Heart left ventricle (tissue), 13 donors: ENCODE results near the gene ZFYVE19.

ENCODE experiments used
- POLR2A ChIP-seq, 2 donors: fragments of 450-650 bp; IDR thresholded peaks; one replicate each; pipeline ENCODE4 v1.6.1; 2017; ENCODE audit warnings: antibody characterized with exemption in 2 of 2, mild to moderate bottlenecking in 2 of 2, moderate library complexity in 2 of 2
- TF ChIP-seq, protein P1 (sequence below), 12 donors: fragments of 200-600 bp; sonication (generic) in 4 of 12; IDR thresholded peaks; one replicate each; pipeline versions ENCODE4 v1.5.0 to v1.8.0; 2018 to 2022; ENCODE audit warnings: antibody characterized with exemption in 12 of 12, mild to moderate bottlenecking in 5 of 12
- donor health status: ischemic (EF 13 %, LVEDD 7.1; RV severe dilation, severe dysfunction).
- donor health status: DM: no; HTN: yes; CAD: no.
- donor health status: DM: no; HTN: no; CAD: no.
- donor health status: ischemic (EF 25% LVEDD 6.9; RV normal size, moderate dysfunction).
- donor health status: ischemic (EF 25% LVEDD 5.7; RV mildly dilated, moderate dysfunction).
- donor health status: ischemic (EF 35%, LVEDD 5.7; RV mildly dilated, moderate dysfunction).
- donor health status: nonischemic (EF 11% LVEDD 7.7; RV severe dilation, severe dysfunction).
- donor health status: DM: yes; HTN: yes; CAD: no.
- donor health status: PGD.
- donor health status: ischemic (EF 29% LVEDD 5.4; RV normal size, mild dysfunction).
- donor health status: nonischemic (EF 23%, LVEDD 6.1; RV moderate dilation, normal function).

DNA sequence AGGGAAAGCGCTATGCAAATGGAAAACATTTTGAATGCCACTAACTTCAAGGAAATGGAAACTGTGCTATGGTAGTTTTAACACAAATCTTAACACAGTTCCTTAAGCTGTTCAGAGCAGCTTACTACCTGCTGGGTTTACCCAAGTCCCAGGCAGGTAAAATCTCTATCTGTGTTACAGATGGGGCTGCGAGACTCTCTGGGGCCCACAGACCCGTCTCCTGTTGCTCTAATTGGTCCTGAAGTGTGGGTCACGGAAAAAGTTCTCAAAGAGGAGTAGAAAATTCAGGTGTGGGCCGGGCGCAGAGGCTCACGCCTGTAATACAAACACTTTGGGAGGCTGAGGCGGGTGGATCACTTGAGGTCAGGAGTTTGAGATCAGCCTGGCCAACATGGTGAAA is 16.9 kb upstream of the ZFYVE19 start:
- no peak for TF ChIP-seq POLR2A (IDR thresholded peaks at IDR 0.05)
- TF ChIP-seq, protein P1, sequence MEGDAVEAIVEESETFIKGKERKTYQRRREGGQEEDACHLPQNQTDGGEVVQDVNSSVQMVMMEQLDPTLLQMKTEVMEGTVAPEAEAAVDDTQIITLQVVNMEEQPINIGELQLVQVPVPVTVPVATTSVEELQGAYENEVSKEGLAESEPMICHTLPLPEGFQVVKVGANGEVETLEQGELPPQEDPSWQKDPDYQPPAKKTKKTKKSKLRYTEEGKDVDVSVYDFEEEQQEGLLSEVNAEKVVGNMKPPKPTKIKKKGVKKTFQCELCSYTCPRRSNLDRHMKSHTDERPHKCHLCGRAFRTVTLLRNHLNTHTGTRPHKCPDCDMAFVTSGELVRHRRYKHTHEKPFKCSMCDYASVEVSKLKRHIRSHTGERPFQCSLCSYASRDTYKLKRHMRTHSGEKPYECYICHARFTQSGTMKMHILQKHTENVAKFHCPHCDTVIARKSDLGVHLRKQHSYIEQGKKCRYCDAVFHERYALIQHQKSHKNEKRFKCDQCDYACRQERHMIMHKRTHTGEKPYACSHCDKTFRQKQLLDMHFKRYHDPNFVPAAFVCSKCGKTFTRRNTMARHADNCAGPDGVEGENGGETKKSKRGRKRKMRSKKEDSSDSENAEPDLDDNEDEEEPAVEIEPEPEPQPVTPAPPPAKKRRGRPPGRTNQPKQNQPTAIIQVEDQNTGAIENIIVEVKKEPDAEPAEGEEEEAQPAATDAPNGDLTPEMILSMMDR (IDR thresholded peaks at IDR 0.05) = no peak
